H9 (cell line): ENCODE data around the gene PCDHGB2. TPM values are rescaled to one million over a fixed set of nuclear protein-coding genes. Genes with fewer than 3 reads are reported as not detected.

ENCODE experiments used
- DNase-seq: peaks from one replicate; pipeline ENCODE4 v3.0.0-alpha.2; 2017
- H2AFZ ChIP-seq: one replicate; pipeline ENCODE4 v1.6.1; 2013; ENCODE audit warnings: mild to moderate bottlenecking, low read length, control low read depth, moderate library complexity
- H2AK5ac ChIP-seq: 2 replicates; pipeline ENCODE4 v1.6.1; 2013; ENCODE audit warnings: low read length, control low read depth, mixed read lengths; ENCODE audit not compliant: insufficient read length
- H2BK120ac ChIP-seq: one replicate; pipeline ENCODE4 v1.6.1; 2013; ENCODE audit warnings: low read depth, mild to moderate bottlenecking, low read length, control low read depth, inconsistent platforms; ENCODE audit not compliant: poor library complexity, severe bottlenecking
- H2BK12ac ChIP-seq: 2 replicates; pipeline ENCODE4 v1.6.1; 2013; ENCODE audit warnings: low read length, control low read depth, mixed read lengths, low read depth; ENCODE audit not compliant: insufficient read length
- H2BK15ac ChIP-seq: 2 replicates; pipeline ENCODE4 v1.6.1; 2013; ENCODE audit warnings: low read depth, low read length, control low read depth
- H2BK20ac ChIP-seq: one replicate; pipeline ENCODE4 v1.6.1; 2013; ENCODE audit warnings: low read depth, mild to moderate bottlenecking, low read length, control low read depth, inconsistent platforms; ENCODE audit not compliant: poor library complexity, severe bottlenecking
- H2BK5ac ChIP-seq: 2 replicates; pipeline ENCODE4 v1.6.1; 2013; ENCODE audit warnings: low read length, control low read depth, mixed read lengths; ENCODE audit not compliant: insufficient read length
- H3K14ac ChIP-seq: 2 replicates; pipeline ENCODE4 v1.6.1; 2013; ENCODE audit warnings: low read length, control low read depth; ENCODE audit not compliant: insufficient read depth
- H3K18ac ChIP-seq: 2 replicates; pipeline ENCODE4 v1.6.1; 2013; ENCODE audit warnings: low read depth, mild to moderate bottlenecking, mixed read lengths, low read length, control low read depth; ENCODE audit not compliant: insufficient read length
- H3K23ac ChIP-seq: 2 replicates; pipeline ENCODE4 v1.6.1; 2013; ENCODE audit warnings: low read length, control low read depth, mixed read lengths, low read depth; ENCODE audit not compliant: insufficient read length
- H3K23me2 ChIP-seq: 2 replicates; pipeline ENCODE4 v1.6.1; 2013; ENCODE audit warnings: low read depth, mild to moderate bottlenecking, mixed read lengths, low read length, control low read depth; ENCODE audit not compliant: insufficient read length, poor library complexity, severe bottlenecking
- H3K27ac ChIP-seq: 2 replicates; pipeline ENCODE4 v1.5.1; 2013; ENCODE audit warnings: low read length, control low read depth, mixed read lengths, low read depth; ENCODE audit not compliant: insufficient read length
- H3K27me3 ChIP-seq: 2 replicates; pipeline ENCODE4 v1.6.1; 2013; ENCODE audit warnings: low read length, control low read depth, inconsistent platforms; ENCODE audit not compliant: insufficient read depth
- H3K4ac ChIP-seq: 2 replicates; pipeline ENCODE4 v1.6.1; 2013; ENCODE audit warnings: low read depth, mild to moderate bottlenecking, control low read depth, inconsistent platforms, low read length, moderate library complexity
- H3K4me1 ChIP-seq: 2 replicates; pipeline ENCODE4 v1.6.1; 2013; ENCODE audit warnings: low read length, control low read depth, inconsistent platforms; ENCODE audit not compliant: insufficient read depth
- H3K4me2 ChIP-seq: 2 replicates; pipeline ENCODE4 v1.6.1; 2013; ENCODE audit warnings: low read length, control low read depth, mixed read lengths; ENCODE audit not compliant: insufficient read length, insufficient read depth
- H3K56ac ChIP-seq: 2 replicates; pipeline ENCODE4 v1.6.1; 2013; ENCODE audit warnings: low read depth, mild to moderate bottlenecking, mixed read lengths, low read length, control low read depth; ENCODE audit not compliant: insufficient read length
- H3K79me1 ChIP-seq: 2 replicates; pipeline ENCODE4 v1.6.1; 2013; ENCODE audit warnings: low read depth, mild to moderate bottlenecking, moderate library complexity, low read length, control low read depth, inconsistent platforms; ENCODE audit not compliant: insufficient read depth, poor library complexity, severe bottlenecking
- H3K79me2 ChIP-seq: 2 replicates; pipeline ENCODE4 v1.6.1; 2013; ENCODE audit warnings: low read length, control low read depth, inconsistent platforms; ENCODE audit not compliant: insufficient read depth
- H3K9ac ChIP-seq: 2 replicates; pipeline ENCODE4 v1.6.1; 2013; ENCODE audit warnings: low read length, control low read depth, mixed read lengths; ENCODE audit not compliant: insufficient read length; ENCODE audit errors: extremely low read depth
- H3K9me3 ChIP-seq: one replicate; pipeline ENCODE4 v1.6.1; 2013; ENCODE audit warnings: low read depth, low read length, inconsistent platforms; ENCODE audit not compliant: control insufficient read depth
- H3T11ph ChIP-seq: one replicate; pipeline ENCODE4 v1.6.1; 2013; ENCODE audit warnings: mild to moderate bottlenecking, low read length, control low read depth, inconsistent platforms
- H4K20me1 ChIP-seq: one replicate; pipeline ENCODE4 v1.6.1; 2013; ENCODE audit not compliant: control insufficient read depth, insufficient read length, insufficient read depth
- H4K5ac ChIP-seq: 2 replicates; pipeline ENCODE4 v1.6.1; 2013; ENCODE audit warnings: low read depth, mild to moderate bottlenecking, mixed read lengths, low read length, control low read depth; ENCODE audit not compliant: insufficient read length
- H4K8ac ChIP-seq: replicated peaks from 2 replicates; pipeline ENCODE4 v1.6.1; 2013; ENCODE audit warnings: low read length, control low read depth, mixed read lengths, low read depth; ENCODE audit not compliant: insufficient read length
- H4K91ac ChIP-seq: 2 replicates; pipeline ENCODE4 v1.6.1; 2013; ENCODE audit warnings: low read depth, mild to moderate bottlenecking, moderate library complexity, mixed read lengths, low read length, control low read depth; ENCODE audit not compliant: insufficient read length
- H3K27ac Mint-ChIP-seq, 3 experiments: 2 replicates in 2 of 3; 3 replicates in 1 of 3; pipeline ENCODE4 v1.8.0; 2020 to 2021; ENCODE audit warnings: mixed read lengths in 3 of 3, mild to moderate bottlenecking in 1 of 3, moderate library complexity in 1 of 3
- H3K27me3 Mint-ChIP-seq: 2 replicates; pipeline ENCODE4 v1.8.0; 2021; ENCODE audit warnings: low read depth, mild to moderate bottlenecking, moderate library complexity, mixed read lengths
- H3K36me3 Mint-ChIP-seq, 3 experiments: 2 replicates in 2 of 3; 3 replicates in 1 of 3; pipeline ENCODE4 v1.8.0; 2020 to 2021; ENCODE audit warnings: low read depth in 3 of 3, mixed read lengths in 3 of 3; ENCODE audit not compliant: insufficient read depth in 1 of 3
- H3K4me1 Mint-ChIP-seq, 2 experiments: 2 replicates each; pipeline ENCODE4 v1.8.0; 2020; ENCODE audit warnings: mixed read lengths in 2 of 2
- H3K4me3 Mint-ChIP-seq, 2 experiments: 2 replicates in 1 of 2; 3 replicates in 1 of 2; pipeline ENCODE4 v1.8.0; 2020 to 2021; ENCODE audit warnings: mild to moderate bottlenecking in 2 of 2, mixed read lengths in 2 of 2, moderate library complexity in 1 of 2
- H3K9me3 Mint-ChIP-seq, 2 experiments: 2 replicates in 1 of 2; 3 replicates in 1 of 2; pipeline ENCODE4 v1.8.0; 2020; ENCODE audit warnings: mild to moderate bottlenecking in 2 of 2, mixed read lengths in 2 of 2, moderate library complexity in 1 of 2
- total RNA-seq: library from RNA; stranded (reverse); gene quantifications from 2 replicates; pipeline ENCODE4 v1.2.1, GENCODE V29; 2021
- TF ChIP-seq, protein P1 (sequence below): fragments of 200-600 bp; sonication (generic); conservative IDR thresholded peaks from 3 replicates; pipeline ENCODE4 v1.8.0; 2021; ENCODE audit warnings: antibody characterized with exemption, mild to moderate bottlenecking

PCDHGB2 gene
- total RNA-seq, 1 experiment from 2014 or later: 3.8 TPM

GRCh38 chr5:141362719-141363118 lies 2.9 kb downstream of the PCDHGB2 start:
- Mint-ChIP-seq H3K4me1 (peaks cover 7 to 15% of the 10 kb centered on the region in 2 experiments; a peak in 3 of 4 replicates), H3K9me3 (peaks cover 67 to 74% of the 10 kb centered on the region in 2 experiments), H3K27ac (no peak overlapping the region), H3K4me3 (peak overlapping the region in 1 of 2 experiments; percentile 10; a peak in 1 of 5 replicates), H3K36me3 (peaks cover 46 to 65% (median 60%) of the 10 kb centered on the region in 3 experiments), H3K27me3 (peaks cover 7% of the 10 kb centered on the region)
- Histone ChIP-seq H3K79me1 (no peaks in the 10 kb centered on the region), H2AK5ac (no peak overlapping the region), H3K9me3 (peaks cover 22% of the 10 kb centered on the region), H3K4me2 (no peak overlapping the region), H3K56ac (no peak overlapping the region), H3K27ac (no peak overlapping the region), H2AFZ (no peak overlapping the region), H4K20me1 (no peaks in the 10 kb centered on the region), H3K79me2 (no peaks in the 10 kb centered on the region), H2BK20ac (no peak overlapping the region), H3T11ph (no peak overlapping the region), H3K27me3 (no peaks in the 10 kb centered on the region), H3K9ac (no peak overlapping the region), H2BK120ac (no peak overlapping the region), H2BK12ac (no peak overlapping the region), H4K91ac (no peak overlapping the region), H3K18ac (no peak overlapping the region), H3K14ac (no peak overlapping the region), H3K23me2 (no peaks in the 10 kb centered on the region), H3K4me1 (no peaks in the 10 kb centered on the region), H3K4ac (no peak overlapping the region), H2BK15ac (no peak overlapping the region), H3K23ac (no peak overlapping the region), H2BK5ac (no peak overlapping the region), H4K5ac (no peak overlapping the region), H4K8ac (no peak overlapping the region)
- TF ChIP-seq, protein P1, sequence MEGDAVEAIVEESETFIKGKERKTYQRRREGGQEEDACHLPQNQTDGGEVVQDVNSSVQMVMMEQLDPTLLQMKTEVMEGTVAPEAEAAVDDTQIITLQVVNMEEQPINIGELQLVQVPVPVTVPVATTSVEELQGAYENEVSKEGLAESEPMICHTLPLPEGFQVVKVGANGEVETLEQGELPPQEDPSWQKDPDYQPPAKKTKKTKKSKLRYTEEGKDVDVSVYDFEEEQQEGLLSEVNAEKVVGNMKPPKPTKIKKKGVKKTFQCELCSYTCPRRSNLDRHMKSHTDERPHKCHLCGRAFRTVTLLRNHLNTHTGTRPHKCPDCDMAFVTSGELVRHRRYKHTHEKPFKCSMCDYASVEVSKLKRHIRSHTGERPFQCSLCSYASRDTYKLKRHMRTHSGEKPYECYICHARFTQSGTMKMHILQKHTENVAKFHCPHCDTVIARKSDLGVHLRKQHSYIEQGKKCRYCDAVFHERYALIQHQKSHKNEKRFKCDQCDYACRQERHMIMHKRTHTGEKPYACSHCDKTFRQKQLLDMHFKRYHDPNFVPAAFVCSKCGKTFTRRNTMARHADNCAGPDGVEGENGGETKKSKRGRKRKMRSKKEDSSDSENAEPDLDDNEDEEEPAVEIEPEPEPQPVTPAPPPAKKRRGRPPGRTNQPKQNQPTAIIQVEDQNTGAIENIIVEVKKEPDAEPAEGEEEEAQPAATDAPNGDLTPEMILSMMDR: no peak
- no peak for DNase-seq
